Stimulated activated CD4-positive, alpha-beta T cell treated with anti-CD3 and anti-CD28 coated beads, Interleukin-2, amount 100 ng/mL, for 48 hours (primary cell): Measurements from ENCODE around the gene BAZ2A.
"Not testable (repeated sequence)": the region's sequence is repeated elsewhere in the genome, so short reads cannot be mapped to it uniquely, and the experiment has no call there.

Source experiments
- DNase-seq, 2 donors: peaks; one replicate each; pipeline ENCODE4 v3.0.0-alpha.2; 2020

BAZ2A gene

GRCh38 chr12:56593909-56594621 is 36.1 kb downstream of the BAZ2A start:
- DNase-seq: peak; percentile 58 to 64

- no peak for DNase-seq
Measured at GRCh38 chr12:56591961-56592360, 38.2 kb downstream of the BAZ2A start.

GRCh38 chr12:56591126-56591525 is 39.0 kb downstream of the BAZ2A start:
- no peak for DNase-seq

- DNase-seq: no peak
Measured at GRCh38 chr12:56590237-56590830, 39.8 kb downstream of the BAZ2A start.

GRCh38 chr12:56589783-56590182 is 40.3 kb downstream of the BAZ2A start:
- DNase-seq: no peak

GRCh38 chr12:56585098-56585497 is 45.0 kb downstream of the BAZ2A start:
- no peak for DNase-seq

GRCh38 chr12:56581418-56582145 is 48.5 kb downstream of the BAZ2A start:
- no peak for DNase-seq

GRCh38 chr12:56578983-56579546 is 51.1 kb downstream of the BAZ2A start:
- DNase-seq: no peak

GRCh38 chr12:56577248-56577647 is 52.9 kb downstream of the BAZ2A start:
- not testable (repeated sequence) for DNase-seq

- no peak for DNase-seq
Measured at GRCh38 chr12:56574210-56574609, 55.9 kb downstream of the BAZ2A start.

GRCh38 chr12:56572288-56572687 is 57.8 kb downstream of the BAZ2A start:
- DNase-seq: no peak

GRCh38 chr12:56571121-56571520 is 59.0 kb downstream of the BAZ2A start:
- no peak for DNase-seq

- DNase-seq: no peak
Measured at GRCh38 chr12:56568146-56568545, 62.0 kb downstream of the BAZ2A start.

GRCh38 chr12:56565510-56566101 is 64.5 kb downstream of the BAZ2A start:
- DNase-seq: peak in 1 of 2 donors; percentile 14

- no peak for DNase-seq
Measured at GRCh38 chr12:56551070-56551469, 79.1 kb downstream of the BAZ2A start.

- no peak for DNase-seq
Measured at GRCh38 chr12:56546680-56547079, 83.4 kb downstream of the BAZ2A start.
